Measurements from ENCODE around the gene PHLDA3. TPM values are rescaled to one million over a fixed set of nuclear protein-coding genes. Genes with fewer than 3 reads are reported as not detected.

The PHLDA3 gene
- polyA plus RNA-seq, 1 donor from 2014 or later, result 0.64 TPM

- Mint-ChIP-seq H3K9me3 (no peaks in the 10 kb centered on the region), H3K4me1 (peaks cover 19 to 46% (median 23%) of the 10 kb centered on the region in 3 donors), H3K27ac (peak overlapping the region; percentile 84 to 96 (median 85)), H3K36me3 (no peaks in the 10 kb centered on the region), H3K27me3 (no peaks in the 10 kb centered on the region), H3K4me3 (peak overlapping the region; percentile 89 to 97 (median 96))
Measured at GRCh38 chr1:201507360-201507675, 38.3 kb upstream of the PHLDA3 start.

- peak within 1 kb of the TSS; percentile 89 to 97 (median 96) for H3K4me3 Mint-ChIP-seq
- no peaks in the 10 kb centered on the region for H3K9me3 Mint-ChIP-seq
- H3K27me3 Mint-ChIP-seq, result no peaks in the 10 kb centered on the region
- no peaks in the 10 kb centered on the region for H3K36me3 Mint-ChIP-seq
- H3K4me1 Mint-ChIP-seq, result peaks cover 16 to 43% (median 21%) of the 10 kb centered on the region in 3 donors
- H3K27ac Mint-ChIP-seq, result peak within 1 kb of the TSS; percentile 84 to 96 (median 85)
Measured at GRCh38 chr1:201506557-201507359, 37.8 kb upstream of the PHLDA3 start, which contains the start of gene CSRP1. Gene CSRP1 (minus strand): TSS chr1:201507123. CDS start chr1:201496303, 10,820 bp downstream.

GRCh38 chr1:201506092-201506491 is 37.1 kb upstream of the PHLDA3 start:
- no peaks in the 10 kb centered on the region for H3K27me3 Mint-ChIP-seq
- peak overlapping the region; percentile 89 to 97 (median 96) for H3K4me3 Mint-ChIP-seq
- H3K4me1 Mint-ChIP-seq, result peaks cover 12 to 40% (median 21%) of the 10 kb centered on the region in 3 donors
- peak overlapping the region; percentile 81 to 89 (median 84) for H3K27ac Mint-ChIP-seq
- no peaks in the 10 kb centered on the region for H3K36me3 Mint-ChIP-seq
- H3K9me3 Mint-ChIP-seq, result no peaks in the 10 kb centered on the region

- Mint-ChIP-seq H3K27me3 (no peaks in the 10 kb centered on the region), H3K4me3 (peak overlapping the region; percentile 34 to 97 (median 96)), H3K27ac (peak overlapping the region in 1 of 3 donors; percentile 48)
Measured at GRCh38 chr1:201505503-201505890, 36.5 kb upstream of the PHLDA3 start.

GRCh38 chr1:201504799-201505502 is 36.0 kb upstream of the PHLDA3 start:
- H3K4me3 Mint-ChIP-seq, result peak overlapping the region; percentile 34 to 97 (median 96)
- no peaks in the 10 kb centered on the region for H3K27me3 Mint-ChIP-seq
- peak overlapping the region in 1 of 3 donors; percentile 48 for H3K27ac Mint-ChIP-seq
- no peaks in the 10 kb centered on the region for H3K36me3 Mint-ChIP-seq
- no peaks in the 10 kb centered on the region for H3K9me3 Mint-ChIP-seq
- H3K4me1 Mint-ChIP-seq, result peaks cover 12 to 35% (median 21%) of the 10 kb centered on the region in 3 donors

More at GRCh38 chr1:201505503-201505890, 36.5 kb upstream of the PHLDA3 start:
- H3K36me3 Mint-ChIP-seq, result no peaks in the 10 kb centered on the region
- H3K4me1 Mint-ChIP-seq, result peaks cover 12 to 35% (median 21%) of the 10 kb centered on the region in 3 donors
- H3K9me3 Mint-ChIP-seq, result no peaks in the 10 kb centered on the region

- Mint-ChIP-seq H3K36me3 (no peaks in the 10 kb centered on the region), H3K27me3 (no peaks in the 10 kb centered on the region), H3K4me1 (peaks cover 12 to 33% (median 21%) of the 10 kb centered on the region in 3 donors), H3K9me3 (no peaks in the 10 kb centered on the region), H3K27ac (peak overlapping the region in 1 of 3 donors; percentile 46), H3K4me3 (peak overlapping the region in 1 of 4 donors; percentile 63)
Measured at GRCh38 chr1:201504179-201504631, 35.2 kb upstream of the PHLDA3 start.

GRCh38 chr1:201503397-201504176 is 34.6 kb upstream of the PHLDA3 start:
- Mint-ChIP-seq H3K4me1 (peaks cover 12 to 29% (median 19%) of the 10 kb centered on the region in 3 donors), H3K27me3 (no peaks in the 10 kb centered on the region), H3K36me3 (no peaks in the 10 kb centered on the region), H3K4me3 (peak overlapping the region in 2 of 4 donors; percentile 12 to 63), H3K9me3 (no peaks in the 10 kb centered on the region), H3K27ac (no peak overlapping the region)

- Mint-ChIP-seq H3K27me3 (no peaks in the 10 kb centered on the region), H3K9me3 (no peaks in the 10 kb centered on the region), H3K36me3 (no peaks in the 10 kb centered on the region), H3K27ac (no peak overlapping the region), H3K4me3 (peak overlapping the region in 1 of 4 donors; percentile 41), H3K4me1 (peaks cover 12 to 27% (median 17%) of the 10 kb centered on the region in 3 donors)
Measured at GRCh38 chr1:201502511-201502857, 33.5 kb upstream of the PHLDA3 start.

- Mint-ChIP-seq H3K36me3 (no peaks in the 10 kb centered on the region), H3K27ac (no peak overlapping the region), H3K4me3 (no peak overlapping the region), H3K27me3 (no peaks in the 10 kb centered on the region), H3K4me1 (peaks cover 12 to 25% (median 16%) of the 10 kb centered on the region in 3 donors), H3K9me3 (no peaks in the 10 kb centered on the region)
Measured at GRCh38 chr1:201501812-201502510, 33.0 kb upstream of the PHLDA3 start.

GRCh38 chr1:201501144-201501543 is 32.2 kb upstream of the PHLDA3 start:
- H3K9me3 Mint-ChIP-seq, result no peaks in the 10 kb centered on the region
- H3K27me3 Mint-ChIP-seq, result no peaks in the 10 kb centered on the region
- no peaks in the 10 kb centered on the region for H3K36me3 Mint-ChIP-seq
- no peak overlapping the region for H3K27ac Mint-ChIP-seq
- no peak overlapping the region for H3K4me3 Mint-ChIP-seq
- H3K4me1 Mint-ChIP-seq, result peaks cover 11 to 20% (median 11%) of the 10 kb centered on the region in 3 donors

- no peak overlapping the region for H3K4me3 Mint-ChIP-seq
- no peaks in the 10 kb centered on the region for H3K36me3 Mint-ChIP-seq
- no peak overlapping the region for H3K27ac Mint-ChIP-seq
- no peaks in the 10 kb centered on the region for H3K27me3 Mint-ChIP-seq
- H3K4me1 Mint-ChIP-seq, result peaks cover 6 to 15% (median 7%) of the 10 kb centered on the region in 3 donors
- no peaks in the 10 kb centered on the region for H3K9me3 Mint-ChIP-seq
Measured at GRCh38 chr1:201500670-201501120, 31.7 kb upstream of the PHLDA3 start.

- Mint-ChIP-seq H3K4me3 (no peak overlapping the region), H3K36me3 (no peaks in the 10 kb centered on the region), H3K27me3 (no peaks in the 10 kb centered on the region), H3K4me1 (peaks cover under 1 to 10% (median 6%) of the 10 kb centered on the region in 3 donors), H3K9me3 (no peaks in the 10 kb centered on the region), H3K27ac (no peak overlapping the region)
Measured at GRCh38 chr1:201499795-201500669, 31.0 kb upstream of the PHLDA3 start.

GRCh38 chr1:201499191-201499590 is 30.2 kb upstream of the PHLDA3 start:
- H3K27ac Mint-ChIP-seq, result no peak overlapping the region
- no peak overlapping the region for H3K4me3 Mint-ChIP-seq
- H3K9me3 Mint-ChIP-seq, result no peaks in the 10 kb centered on the region
- peaks cover 2% of the 10 kb centered on the region for H3K36me3 Mint-ChIP-seq
- peaks cover 0 to 9% (median 6%) of the 10 kb centered on the region in 3 donors for H3K4me1 Mint-ChIP-seq
- H3K27me3 Mint-ChIP-seq, result no peaks in the 10 kb centered on the region
